Stomach (tissue), 4 donors: ENCODE data around the gene GPR180.

Experiments used
- CTCF ChIP-seq, 7 experiments: fragments of 450-650 bp in 4 of 7; fragments of 200-600 bp in 3 of 7; sonication (generic) in 3 of 7; IDR thresholded peaks; one replicate each; pipeline ENCODE4 v1.5.1; 2016 to 2019; ENCODE audit warnings: antibody characterized with exemption in 7 of 7, control low read depth in 2 of 7, mild to moderate bottlenecking in 1 of 7
- EP300 ChIP-seq: sonication (generic); formaldehyde crosslinking; IDR thresholded peaks from one replicate; pipeline ENCODE4 v1.6.1; 2017; ENCODE audit warnings: antibody characterized with exemption
- POLR2A ChIP-seq, 4 donors: fragments of 450-650 bp; IDR thresholded peaks; one replicate each; pipeline ENCODE4 v1.6.1; 2016; ENCODE audit warnings: antibody characterized with exemption in 4 of 4, control low read depth in 2 of 4, mild to moderate bottlenecking in 1 of 4, moderate library complexity in 1 of 4
- POLR2AphosphoS5 ChIP-seq, 3 donors: sonication (generic); formaldehyde crosslinking; IDR thresholded peaks; one replicate each; pipeline ENCODE4 v1.6.1; 2016; ENCODE audit warnings: antibody characterized with exemption in 3 of 3

DNA sequence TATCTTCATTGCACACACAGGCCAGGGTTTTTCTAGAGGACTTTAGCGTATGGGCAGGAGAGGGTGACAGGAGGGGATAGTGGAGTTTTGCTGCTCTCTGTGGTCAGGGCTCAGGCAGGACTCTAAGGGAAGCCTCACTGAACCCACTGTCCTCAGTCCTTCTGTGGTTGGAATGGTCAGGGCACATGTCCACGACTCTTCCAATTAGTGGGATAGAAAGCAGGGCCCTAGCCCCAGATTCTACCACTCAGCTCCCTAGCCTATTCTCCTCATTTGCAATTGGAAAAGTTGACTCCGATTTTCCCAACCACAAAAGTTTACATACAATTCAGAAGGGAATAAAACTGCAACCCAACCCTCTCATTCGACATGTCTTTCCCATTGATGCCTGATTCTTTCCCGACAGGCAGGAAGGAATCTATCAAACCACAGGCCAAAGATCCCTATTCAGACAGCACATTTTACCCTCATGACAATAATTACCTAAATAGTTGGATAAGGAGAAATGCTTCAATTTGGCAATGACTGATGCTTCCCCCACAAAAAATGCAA, 43.9 kb upstream of the GPR180 start:
- TF ChIP-seq CTCF (IDR thresholded peaks at IDR 0.05) (no peak), POLR2A (IDR thresholded peaks at IDR 0.05) (no peak), POLR2AphosphoS5 (IDR thresholded peaks at IDR 0.05) (no peak), EP300 (no peak)
